Breast epithelium (tissue), 4 donors: ENCODE measurements around the gene KRT222. TPM values are rescaled to one million over a fixed set of nuclear protein-coding genes. Genes with fewer than 3 reads are reported as not detected.

Experiments
- DNase-seq, 2 donors: peaks; one replicate each; pipeline ENCODE4 v3.0.0-alpha.2; 2019; ENCODE audit warnings: low spot score in 2 of 2
- H3K27ac ChIP-seq, 2 donors: fragments of 200-600 bp; sonication (generic) in 1 of 2; one replicate each; pipeline ENCODE4 v1.5.1; 2016 to 2019; ENCODE audit warnings: mild to moderate bottlenecking in 1 of 2
- H3K27me3 ChIP-seq, 2 donors: fragments of 200-600 bp; sonication (generic) in 1 of 2; one replicate each; pipeline versions ENCODE4 v1.5.1 to v1.6.0; 2017 to 2019; ENCODE audit warnings: control low read depth in 1 of 2, mild to moderate bottlenecking in 1 of 2
- H3K36me3 ChIP-seq: fragments of 200-600 bp; one replicate; pipeline ENCODE4 v1.5.1; 2019
- H3K4me1 ChIP-seq, 2 donors: fragments of 200-600 bp; sonication (generic); one replicate each; pipeline ENCODE4 v1.5.1; 2016 to 2019; ENCODE audit warnings: control low read depth in 1 of 2
- H3K4me3 ChIP-seq, 3 donors: fragments of 200-600 bp; sonication (generic); 1 replicate in 2 of 3; 2 replicates in 1 of 3; pipeline ENCODE4 v1.5.1; 2016 to 2019; ENCODE audit warnings: mild to moderate bottlenecking in 3 of 3, moderate library complexity in 2 of 3
- H3K9me3 ChIP-seq, 2 donors: fragments of 200-600 bp; sonication (generic) in 1 of 2; one replicate each; pipeline ENCODE4 v1.5.1; 2016 to 2019; ENCODE audit warnings: control low read depth in 1 of 2
- CTCF ChIP-seq, 3 donors: fragments of 450-650 bp; IDR thresholded peaks; one replicate each; pipeline ENCODE4 v1.5.1; 2016 to 2017; ENCODE audit warnings: antibody characterized with exemption in 3 of 3, mild to moderate bottlenecking in 3 of 3, moderate library complexity in 3 of 3
- POLR2A ChIP-seq: fragments of 450-650 bp; IDR thresholded peaks from one replicate; pipeline ENCODE4 v1.6.1; 2016; ENCODE audit warnings: antibody characterized with exemption, mild to moderate bottlenecking, moderate library complexity
- POLR2AphosphoS5 ChIP-seq, 3 donors: sonication (generic); formaldehyde crosslinking; IDR thresholded peaks; one replicate each; pipeline ENCODE4 v1.6.1; 2017; ENCODE audit warnings: antibody characterized with exemption in 3 of 3
- intact Hi-C: fragments of 100-400 bp; cut with DNase I; formaldehyde crosslinking; loops from one replicate; pipeline ENCODE4 v1.15.1; 2023; ENCODE audit warnings: low total_unique reads
- total RNA-seq, 3 donors: library from RNA; depleted of rRNA; stranded (reverse); fragments of >200 nt; gene quantifications; one replicate each; pipeline ENCODE4 v1.1.0, GENCODE V29; 2016

Gene KRT222
- total RNA-seq, 3 donors from 2014 or later: 0.80 to 1.3 (median 1.0) TPM

DNA sequence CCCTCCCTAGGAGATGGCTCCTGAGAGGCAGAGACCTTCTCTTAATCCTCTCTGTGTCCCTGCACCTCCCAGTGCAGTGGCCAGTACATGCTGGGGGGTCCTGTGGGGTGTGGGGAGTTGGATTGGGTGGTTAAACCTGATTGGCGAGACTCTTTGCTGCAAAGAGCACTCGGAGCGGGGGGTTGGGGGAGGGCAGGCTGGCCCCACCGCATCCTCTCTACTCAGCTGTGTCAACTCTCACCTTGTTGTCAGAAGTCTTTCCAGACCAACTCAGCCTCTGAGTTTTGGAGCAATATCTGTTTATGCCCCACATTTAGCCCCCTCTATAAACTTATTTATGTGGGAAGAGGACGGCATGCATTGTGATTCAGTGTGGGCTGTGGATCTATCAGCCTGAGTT, 57.3 kb downstream of the KRT222 start:
- H3K27ac ChIP-seq: peak overlapping the region; percentile 50 to 84

DNA sequence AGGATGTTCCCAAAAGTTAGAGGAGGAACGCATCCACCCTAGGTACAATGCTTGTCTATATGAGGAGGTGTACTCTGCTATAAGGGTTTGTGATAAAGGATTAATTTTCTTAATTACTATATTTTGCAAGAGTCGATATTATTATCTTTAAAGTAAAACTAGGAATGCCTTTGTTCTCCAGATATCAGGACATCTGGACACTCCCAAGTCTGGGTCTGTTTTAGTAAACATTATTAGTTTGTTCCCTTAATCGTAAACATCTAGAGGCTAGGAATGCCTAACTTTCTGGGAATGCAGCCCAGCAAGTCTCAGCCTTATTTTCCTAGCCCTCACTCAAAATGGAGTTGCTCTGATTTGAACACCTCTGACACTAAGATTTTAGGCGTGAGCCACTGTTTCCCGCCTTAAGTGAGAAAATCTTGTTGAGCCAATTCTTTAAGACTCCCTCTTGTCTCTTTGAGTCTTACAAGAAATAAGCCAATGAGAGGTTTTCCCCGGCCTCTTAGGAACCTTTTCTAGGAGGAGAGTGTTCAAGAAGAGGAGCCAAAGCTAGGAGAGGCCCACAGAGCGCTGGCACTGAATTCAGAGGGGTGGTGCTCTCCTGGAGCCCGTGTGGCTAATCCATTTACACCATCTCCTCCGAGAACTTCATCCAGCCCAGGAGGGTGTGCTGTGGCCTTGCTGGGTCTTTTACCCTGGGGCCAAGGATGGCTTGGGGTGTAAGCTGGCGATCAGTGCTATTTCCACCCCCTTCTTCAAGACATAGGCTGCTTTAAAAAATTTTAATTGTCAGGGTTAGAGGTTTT, 58.2 kb downstream of the KRT222 start:
- H3K9me3 ChIP-seq: no peaks in the 10 kb centered on the region
- H3K36me3 ChIP-seq: no peaks in the 10 kb centered on the region
- H3K4me3 ChIP-seq: no peak overlapping the region
- no peak for TF ChIP-seq CTCF (IDR thresholded peaks at IDR 0.05)
- no peak for TF ChIP-seq POLR2A
- TF ChIP-seq POLR2AphosphoS5 (IDR thresholded peaks at IDR 0.05): no peak
- H3K27ac ChIP-seq: peak overlapping the region; percentile 50 to 84
- no peaks in the 10 kb centered on the region for H3K27me3 ChIP-seq
- DNase-seq: no peak
- H3K4me1 ChIP-seq: no peaks in the 10 kb centered on the region
- intact Hi-C loops: no loop called here

More for the DNA sequence above, 57.3 kb downstream of the KRT222 start:
- Histone ChIP-seq H3K4me1 (no peaks in the 10 kb centered on the region), H3K9me3 (no peaks in the 10 kb centered on the region), H3K36me3 (no peaks in the 10 kb centered on the region), H3K4me3 (no peak overlapping the region), H3K27me3 (no peaks in the 10 kb centered on the region)
- intact Hi-C loops: no loop called here
- no peak for DNase-seq
- TF ChIP-seq POLR2AphosphoS5 (IDR thresholded peaks at IDR 0.05) (no peak), CTCF (IDR thresholded peaks at IDR 0.05) (no peak), POLR2A (no peak)

DNA sequence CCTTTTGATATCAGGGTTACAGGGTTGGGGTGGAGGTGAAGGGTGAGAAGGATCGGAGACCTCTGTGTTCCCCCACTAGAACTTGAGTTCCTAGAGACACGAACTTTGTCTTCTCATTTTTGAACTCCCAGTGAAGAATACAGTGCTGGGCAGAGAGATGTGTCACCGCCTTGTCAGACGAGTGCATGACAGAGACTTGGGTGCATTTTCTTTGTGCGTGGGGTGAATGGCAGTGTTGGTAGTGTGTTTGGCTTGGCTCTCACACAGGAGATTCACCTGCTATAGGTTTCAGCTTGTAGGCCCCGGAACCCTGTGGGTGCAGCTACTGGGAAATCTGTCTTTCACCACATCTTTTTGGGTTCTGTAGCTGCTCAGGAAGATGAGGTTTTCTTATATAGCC, 59.7 kb downstream of the KRT222 start:
- DNase-seq: no peak
- TF ChIP-seq CTCF (IDR thresholded peaks at IDR 0.05): no peak
- TF ChIP-seq POLR2A: no peak
- no peak for TF ChIP-seq POLR2AphosphoS5 (IDR thresholded peaks at IDR 0.05)
- intact Hi-C loops: no loop called here
- Histone ChIP-seq H3K27me3 (no peaks in the 10 kb centered on the region), H3K4me3 (no peak overlapping the region), H3K9me3 (no peaks in the 10 kb centered on the region), H3K4me1 (no peaks in the 10 kb centered on the region), H3K27ac (no peak overlapping the region), H3K36me3 (no peaks in the 10 kb centered on the region)

Other genes with a start within 250 kb of the KRT222 start
- 1 to 10 TPM; 2.0 to 6.4 (median 2.5) TPM for gene TOP2A, start 247.3 kb downstream of the KRT222 start, total RNA-seq
- 100 to 1,000 TPM; 191 to 893 (median 278) TPM for gene IGFBP4, start 221.7 kb downstream of the KRT222 start, total RNA-seq
- gene TNS4, start 163.6 kb downstream of the KRT222 start, total RNA-seq: 10 to 100 TPM in 2 of 3 donors, not detected in 1; 30.5 to 52.2 TPM
- 1 to 10 TPM in 1 of 3 donors, under 1 TPM in 2; 0.16 to 1.0 (median 0.33) TPM for gene CCR7, start 99.7 kb downstream of the KRT222 start, total RNA-seq
- gene SMARCE1, start 17.4 kb downstream of the KRT222 start, total RNA-seq: 100 to 1,000 TPM in 1 of 3 donors, 10 to 100 TPM in 2; 91.4 to 122 (median 98.4) TPM
- not detected for gene KRT24, start 38.6 kb upstream of the KRT222 start, total RNA-seq
- not detected for gene KRT25, start 90.2 kb upstream of the KRT222 start, total RNA-seq
- gene KRT26, start 107.0 kb upstream of the KRT222 start, total RNA-seq: not detected
- not detected for gene KRT27, start 117.4 kb upstream of the KRT222 start, total RNA-seq
- not detected for gene KRT28, start 134.8 kb upstream of the KRT222 start, total RNA-seq
- gene KRT10, start 157.4 kb upstream of the KRT222 start, total RNA-seq: 10 to 100 TPM in 1 of 3 donors, 1 to 10 TPM in 2; 6.2 to 14.7 (median 7.6) TPM
- gene KRT12, start 202.0 kb upstream of the KRT222 start, total RNA-seq: not detected
- 1 to 10 TPM in 1 of 3 donors, not detected in 2; 6.6 TPM for gene KRT20, start 220.1 kb upstream of the KRT222 start, total RNA-seq